ENCODE measurements around the gene CTR9.

CTR9 gene

GRCh38 chr11:10750838-10751580, at the start of gene CTR9:
TSS of gene CTR9 (plus strand) at chr11:10751246. CDS start at chr11:10751413, 167 bp downstream.
- peak; percentile 94 for DNase-seq

- DNase-seq, result no peak
Measured at GRCh38 chr11:10701982-10702381, 49.1 kb upstream of the CTR9 start.

- DNase-seq, result no peak
Measured at GRCh38 chr11:10708131-10708530, 42.9 kb upstream of the CTR9 start.

- no peak for DNase-seq
Measured at GRCh38 chr11:10709299-10710086, 41.6 kb upstream of the CTR9 start.

GRCh38 chr11:10715571-10715970, 35.5 kb upstream of the CTR9 start:
- DNase-seq, result no peak

- no peak for DNase-seq
Measured at GRCh38 chr11:10716122-10716521, 34.9 kb upstream of the CTR9 start.

- no peak for DNase-seq
Measured at GRCh38 chr11:10716543-10717259, 34.3 kb upstream of the CTR9 start.

- DNase-seq, result no peak
Measured at GRCh38 chr11:10719616-10720015, 31.4 kb upstream of the CTR9 start.

- no peak for DNase-seq
Measured at GRCh38 chr11:10720881-10721376, 30.1 kb upstream of the CTR9 start.

- no peak for DNase-seq
Measured at GRCh38 chr11:10722307-10722706, 28.7 kb upstream of the CTR9 start.

- peak; percentile 20 for DNase-seq
Measured at GRCh38 chr11:10725114-10725906, 25.7 kb upstream of the CTR9 start.

GRCh38 chr11:10725907-10726253, 25.2 kb upstream of the CTR9 start:
- peak; percentile 30 for DNase-seq

- DNase-seq, result no peak
Measured at GRCh38 chr11:10727146-10727851, 23.7 kb upstream of the CTR9 start.

- DNase-seq, result no peak
Measured at GRCh38 chr11:10728154-10728553, 22.9 kb upstream of the CTR9 start.

- DNase-seq, result no peak
Measured at GRCh38 chr11:10728789-10729472, 22.1 kb upstream of the CTR9 start.

GRCh38 chr11:10730151-10730550, 20.9 kb upstream of the CTR9 start:
- no peak for DNase-seq

GRCh38 chr11:10731064-10731680, 19.9 kb upstream of the CTR9 start:
- DNase-seq, result no peak

- DNase-seq, result peak; percentile 92
Measured at GRCh38 chr11:10735481-10736475, 15.3 kb upstream of the CTR9 start.

- DNase-seq, result peak; percentile 67
Measured at GRCh38 chr11:10742460-10743208, 8.4 kb upstream of the CTR9 start.

Data from activated CD4-positive, alpha-beta T cell treated with anti-CD3 and anti-CD28 coated beads, Interleukin-2, Interleukin-6, amounts not matched to agents 100 ng/mL and 50 ng/mL, durations not matched to agents 16 hours and 8 hours (primary cell).